Suprapubic skin (tissue), 4 donors: ENCODE measurements around the gene FNIP1. TPM values are rescaled to one million over a fixed set of nuclear protein-coding genes. Genes with fewer than 3 reads are reported as not detected.

Experiments
- DNase-seq, 2 donors: peaks; one replicate each; pipeline ENCODE4 v3.0.0-alpha.2; 2019; ENCODE audit warnings: low spot score in 2 of 2
- H3K27ac ChIP-seq: fragments of 200-600 bp; sonication (generic); one replicate; pipeline ENCODE4 v1.5.1; 2019
- H3K27me3 ChIP-seq: fragments of 200-600 bp; sonication (generic); one replicate; pipeline ENCODE4 v1.5.1; 2019
- H3K36me3 ChIP-seq: fragments of 200-600 bp; sonication (generic); one replicate; pipeline ENCODE4 v1.5.1; 2019
- H3K4me1 ChIP-seq: fragments of 200-600 bp; sonication (generic); one replicate; pipeline ENCODE4 v1.5.1; 2019
- H3K4me3 ChIP-seq: fragments of 200-600 bp; sonication (generic); one replicate; pipeline ENCODE4 v1.5.1; 2019; ENCODE audit warnings: mild to moderate bottlenecking
- H3K9me3 ChIP-seq: fragments of 200-600 bp; sonication (generic); one replicate; pipeline ENCODE4 v1.5.1; 2019
- EP300 ChIP-seq: sonication (generic); formaldehyde crosslinking; IDR thresholded peaks from one replicate; pipeline ENCODE4 v1.6.1; 2017; ENCODE audit warnings: antibody characterized with exemption
- POLR2A ChIP-seq, 2 donors: fragments of 450-650 bp; IDR thresholded peaks; one replicate each; pipeline ENCODE4 v1.6.1; 2017; ENCODE audit warnings: antibody characterized with exemption in 2 of 2, mild to moderate bottlenecking in 2 of 2, moderate library complexity in 2 of 2
- POLR2AphosphoS5 ChIP-seq, 3 donors: sonication (generic); formaldehyde crosslinking; IDR thresholded peaks; one replicate each; pipeline ENCODE4 v1.6.1; 2017; ENCODE audit warnings: antibody characterized with exemption in 3 of 3
- WGBS: methylation state at CpG from one replicate; pipeline ENCODE4 v1.1.5; 2018; 5-methylcytosine and 5-hydroxymethylcytosine counted together
- total RNA-seq, 4 donors: library from RNA; depleted of rRNA; stranded (reverse); fragments of >200 nt; gene quantifications; one replicate each; pipeline ENCODE4 v1.1.0, GENCODE V29; 2016
- TF ChIP-seq, protein P1 (sequence below), 2 donors: fragments of 200-600 bp in 1 of 2; fragments of 450-650 bp in 1 of 2; sonication (generic) in 1 of 2; IDR thresholded peaks; one replicate each; pipeline ENCODE4 v1.5.1; 2016 to 2019; ENCODE audit warnings: antibody characterized with exemption in 2 of 2, mild to moderate bottlenecking in 1 of 2, moderate library complexity in 1 of 2

FNIP1 gene
- total RNA-seq, 4 donors from 2014 or later = 24.6 to 65.4 (median 26.9) TPM

DNA sequence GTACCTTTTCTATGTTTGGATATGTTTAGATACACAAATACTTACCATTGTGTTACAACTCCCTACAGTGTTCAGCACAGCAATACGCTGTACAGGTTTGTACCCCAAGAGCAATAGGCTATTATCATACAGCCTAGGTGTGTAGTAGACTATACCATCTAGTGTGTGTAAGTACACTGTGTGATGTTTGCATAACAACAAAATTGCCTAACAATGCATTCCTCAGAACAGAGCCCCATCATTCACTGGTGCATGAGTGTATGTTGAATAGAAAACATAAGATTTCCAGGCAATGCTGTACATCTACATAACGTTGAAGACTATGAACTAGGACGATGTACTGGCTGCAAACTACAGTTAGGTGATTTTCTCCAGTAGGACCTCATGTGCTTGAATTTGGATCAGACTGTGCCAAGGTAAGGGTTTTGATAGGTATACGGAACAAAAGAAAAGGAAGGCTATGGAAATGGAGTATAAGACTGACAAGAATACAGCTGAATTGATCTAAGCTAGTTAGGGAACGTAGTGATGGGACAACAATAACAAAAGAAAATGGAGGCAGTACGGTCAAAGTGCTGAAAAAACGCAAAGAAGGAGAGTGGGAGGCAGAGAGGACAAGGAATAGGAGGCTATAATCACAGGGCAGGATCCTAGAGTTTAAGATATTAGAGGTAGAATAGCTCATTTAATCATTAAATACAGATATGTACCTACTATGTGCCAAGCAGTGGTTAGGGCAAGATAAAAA is 46.9 kb downstream of the FNIP1 start:
- 96% methylated on average over 7 of the region's 7 CpGs for WGBS

DNA sequence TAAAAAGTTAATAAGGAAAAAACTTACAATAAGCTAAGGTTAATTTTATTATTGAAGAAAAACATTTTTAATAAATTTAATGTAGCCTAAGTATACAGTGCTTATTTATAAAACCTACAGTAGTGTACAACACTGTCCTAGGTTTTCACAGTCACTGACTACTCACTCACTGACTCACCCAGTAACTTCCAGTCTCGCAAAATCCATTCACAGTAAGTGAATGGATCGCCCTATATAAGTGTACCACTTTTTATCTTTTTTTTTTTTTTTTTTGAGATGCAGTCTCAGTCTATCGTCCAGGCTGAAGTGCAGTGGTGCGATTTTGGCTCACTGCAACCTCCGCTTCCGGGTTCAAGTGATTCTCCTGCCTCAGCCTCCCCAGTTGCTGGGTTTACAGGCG is 47.7 kb downstream of the FNIP1 start:
- H3K9me3 ChIP-seq = no peaks in the 10 kb centered on the region
- no peaks in the 10 kb centered on the region for H3K36me3 ChIP-seq
- H3K27ac ChIP-seq = no peak overlapping the region
- H3K27me3 ChIP-seq = no peaks in the 10 kb centered on the region
- TF ChIP-seq POLR2AphosphoS5 (IDR thresholded peaks at IDR 0.05) = no peak
- TF ChIP-seq, protein P1, sequence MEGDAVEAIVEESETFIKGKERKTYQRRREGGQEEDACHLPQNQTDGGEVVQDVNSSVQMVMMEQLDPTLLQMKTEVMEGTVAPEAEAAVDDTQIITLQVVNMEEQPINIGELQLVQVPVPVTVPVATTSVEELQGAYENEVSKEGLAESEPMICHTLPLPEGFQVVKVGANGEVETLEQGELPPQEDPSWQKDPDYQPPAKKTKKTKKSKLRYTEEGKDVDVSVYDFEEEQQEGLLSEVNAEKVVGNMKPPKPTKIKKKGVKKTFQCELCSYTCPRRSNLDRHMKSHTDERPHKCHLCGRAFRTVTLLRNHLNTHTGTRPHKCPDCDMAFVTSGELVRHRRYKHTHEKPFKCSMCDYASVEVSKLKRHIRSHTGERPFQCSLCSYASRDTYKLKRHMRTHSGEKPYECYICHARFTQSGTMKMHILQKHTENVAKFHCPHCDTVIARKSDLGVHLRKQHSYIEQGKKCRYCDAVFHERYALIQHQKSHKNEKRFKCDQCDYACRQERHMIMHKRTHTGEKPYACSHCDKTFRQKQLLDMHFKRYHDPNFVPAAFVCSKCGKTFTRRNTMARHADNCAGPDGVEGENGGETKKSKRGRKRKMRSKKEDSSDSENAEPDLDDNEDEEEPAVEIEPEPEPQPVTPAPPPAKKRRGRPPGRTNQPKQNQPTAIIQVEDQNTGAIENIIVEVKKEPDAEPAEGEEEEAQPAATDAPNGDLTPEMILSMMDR (IDR thresholded peaks at IDR 0.05) = no peak
- no peak for TF ChIP-seq EP300
- TF ChIP-seq POLR2A (IDR thresholded peaks at IDR 0.05) = no peak
- no peak for DNase-seq
- peaks cover 3% of the 10 kb centered on the region for H3K4me1 ChIP-seq
- H3K4me3 ChIP-seq = no peak overlapping the region
- WGBS = 98% methylated on average over 7 of the region's 7 CpGs

More for the DNA sequence above, 46.9 kb downstream of the FNIP1 start:
- no peak for DNase-seq
- H3K4me1 ChIP-seq = peaks cover 8% of the 10 kb centered on the region
- no peak for TF ChIP-seq POLR2A (IDR thresholded peaks at IDR 0.05)
- TF ChIP-seq EP300 = no peak
- TF ChIP-seq, protein P1 (IDR thresholded peaks at IDR 0.05) = no peak
- TF ChIP-seq POLR2AphosphoS5 (IDR thresholded peaks at IDR 0.05) = no peak
- no peaks in the 10 kb centered on the region for H3K36me3 ChIP-seq
- H3K9me3 ChIP-seq = no peaks in the 10 kb centered on the region
- no peaks in the 10 kb centered on the region for H3K27me3 ChIP-seq
- no peak overlapping the region for H3K4me3 ChIP-seq
- H3K27ac ChIP-seq = no peak overlapping the region

DNA sequence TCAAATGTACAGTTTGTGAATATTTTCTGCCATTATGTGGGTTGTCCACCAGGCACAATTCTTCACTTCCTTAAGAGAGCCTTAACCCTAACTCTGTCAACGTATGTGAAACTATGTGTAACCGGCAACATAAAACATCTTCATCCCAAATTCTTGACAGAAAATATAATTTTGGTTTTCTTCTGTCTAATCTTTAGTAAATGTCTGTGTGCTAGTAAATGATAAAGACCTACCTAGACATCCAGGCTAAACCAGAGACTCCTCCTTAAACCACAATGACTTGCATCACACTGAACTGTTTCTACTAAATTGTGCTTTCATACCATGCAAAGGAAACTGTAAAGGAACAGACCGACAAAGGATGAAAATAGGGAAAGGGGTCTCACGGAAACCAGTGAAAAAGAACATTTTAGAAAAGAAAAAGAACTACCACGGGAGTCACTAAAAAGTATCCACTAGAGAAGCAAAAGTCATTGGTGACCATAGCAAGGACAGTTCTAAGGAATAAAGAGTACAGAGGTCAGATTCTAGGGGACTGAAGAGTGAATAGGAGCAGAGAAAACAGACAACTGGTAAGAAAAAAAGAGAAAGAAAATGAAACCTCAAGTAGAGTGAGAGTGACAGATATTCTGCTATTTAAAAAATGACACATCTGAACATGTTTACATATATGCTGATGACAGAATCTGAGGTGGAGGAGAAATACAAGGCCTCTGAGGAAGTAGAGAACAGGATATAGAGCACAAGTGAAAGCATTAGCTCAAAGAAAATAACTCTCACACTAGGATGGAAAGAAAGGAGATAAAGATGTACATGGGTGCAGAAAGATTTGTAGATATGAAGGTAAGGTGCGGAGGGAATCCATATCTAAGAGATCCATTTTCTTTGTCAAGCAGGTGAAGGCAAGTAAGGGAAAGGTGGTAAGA is 49.4 kb downstream of the FNIP1 start:
- no peak overlapping the region for H3K27ac ChIP-seq

DNA sequence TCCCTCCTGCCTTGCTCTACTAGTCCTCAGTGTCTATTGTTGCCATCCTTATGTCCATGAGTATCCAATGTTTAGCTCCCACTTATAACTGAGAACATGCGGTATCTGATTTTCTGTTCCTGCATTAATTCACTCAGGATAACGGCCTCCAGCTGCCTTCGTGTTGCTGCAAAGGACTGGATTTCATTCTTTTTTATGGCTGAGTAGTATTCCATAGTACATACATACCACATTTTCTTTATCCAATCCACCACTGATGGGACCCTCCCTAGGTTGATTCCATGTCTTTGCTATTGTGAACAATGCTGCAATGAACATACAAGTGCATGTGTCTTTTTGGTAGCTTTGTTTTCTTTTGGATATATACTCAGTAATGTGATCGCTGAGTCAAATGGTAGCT is 50.4 kb downstream of the FNIP1 start:
- H3K4me3 ChIP-seq = no peak overlapping the region
- TF ChIP-seq, protein P1 (IDR thresholded peaks at IDR 0.05) = no peak
- TF ChIP-seq POLR2AphosphoS5 (IDR thresholded peaks at IDR 0.05) (no peak), EP300 (no peak), POLR2A (IDR thresholded peaks at IDR 0.05) (no peak)
- no peak overlapping the region for H3K27ac ChIP-seq
- no peaks in the 10 kb centered on the region for H3K4me1 ChIP-seq
- WGBS = 98% methylated on average over 4 of the region's 4 CpGs
- no peaks in the 10 kb centered on the region for H3K27me3 ChIP-seq
- DNase-seq = no peak
- H3K36me3 ChIP-seq = peaks cover 24% of the 10 kb centered on the region
- H3K9me3 ChIP-seq = no peaks in the 10 kb centered on the region

More for the DNA sequence above, 49.4 kb downstream of the FNIP1 start:
- TF ChIP-seq EP300 = no peak
- TF ChIP-seq POLR2AphosphoS5 (IDR thresholded peaks at IDR 0.05) = no peak
- TF ChIP-seq, protein P1 (IDR thresholded peaks at IDR 0.05) = no peak
- TF ChIP-seq POLR2A (IDR thresholded peaks at IDR 0.05) = no peak
- Histone ChIP-seq H3K4me1 (no peaks in the 10 kb centered on the region), H3K4me3 (no peak overlapping the region), H3K27me3 (no peaks in the 10 kb centered on the region), H3K36me3 (peaks cover 14% of the 10 kb centered on the region), H3K9me3 (no peaks in the 10 kb centered on the region)
- no peak for DNase-seq
- WGBS = 82% methylated on average over 6 of the region's 6 CpGs

DNA sequence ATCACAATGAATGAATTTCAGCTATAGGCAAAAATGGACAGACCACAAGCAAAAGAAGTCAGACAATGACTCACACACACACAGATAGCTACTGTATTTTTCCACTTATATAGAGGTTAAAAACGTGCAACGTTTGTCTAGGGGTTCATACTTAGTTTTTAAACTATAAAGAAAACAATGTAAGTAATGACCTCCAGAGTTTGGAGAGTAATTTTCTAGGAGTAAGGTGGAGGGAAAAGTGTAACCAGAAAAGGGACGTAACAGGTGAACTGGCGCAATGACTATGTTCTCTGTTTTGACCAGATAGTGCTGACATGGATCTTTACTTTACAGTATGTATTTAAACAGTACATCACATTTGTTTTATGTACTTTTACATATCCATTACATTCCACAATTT is 51.1 kb downstream of the FNIP1 start:
- Histone ChIP-seq H3K27me3 (no peaks in the 10 kb centered on the region), H3K36me3 (peaks cover 27% of the 10 kb centered on the region), H3K9me3 (no peaks in the 10 kb centered on the region), H3K27ac (no peak overlapping the region), H3K4me3 (no peak overlapping the region), H3K4me1 (no peaks in the 10 kb centered on the region)
- WGBS = 88% methylated on average over 4 of the region's 4 CpGs
- DNase-seq = no peak
- TF ChIP-seq POLR2A (IDR thresholded peaks at IDR 0.05) = no peak
- TF ChIP-seq EP300 = no peak
- TF ChIP-seq POLR2AphosphoS5 (IDR thresholded peaks at IDR 0.05) = no peak
- TF ChIP-seq, protein P1 (IDR thresholded peaks at IDR 0.05) = no peak
